Measurements from ENCODE around the gene CDC42EP5.
"Not testable (repeated sequence)": the region's sequence is repeated elsewhere in the genome, so short reads cannot be mapped to it uniquely, and the experiment has no call there.

The CDC42EP5 gene

GRCh38 chr19:54446349-54446748 is 26.7 kb downstream of the CDC42EP5 start:
- not testable (repeated sequence) for ATAC-seq

GRCh38 chr19:54444737-54445136 is 28.4 kb downstream of the CDC42EP5 start:
- ATAC-seq: no peak

GRCh38 chr19:54440641-54441040 is 32.5 kb downstream of the CDC42EP5 start:
- ATAC-seq: no peak

- peak; percentile 41 to 60 for ATAC-seq
Observed at GRCh38 chr19:54439174-54439851, 33.8 kb downstream of the CDC42EP5 start.

GRCh38 chr19:54436628-54437252 is 36.4 kb downstream of the CDC42EP5 start:
- no peak for ATAC-seq

GRCh38 chr19:54436031-54436523 is 37.0 kb downstream of the CDC42EP5 start:
- no peak for ATAC-seq

GRCh38 chr19:54435551-54436016 is 37.5 kb downstream of the CDC42EP5 start:
- ATAC-seq: no peak

GRCh38 chr19:54434873-54435214 is 38.3 kb downstream of the CDC42EP5 start:
- no peak for ATAC-seq

- no peak for ATAC-seq
Observed at GRCh38 chr19:54434112-54434872, 38.8 kb downstream of the CDC42EP5 start.

- no peak for ATAC-seq
Observed at GRCh38 chr19:54433697-54434096, 39.4 kb downstream of the CDC42EP5 start.

- no peak for ATAC-seq
Observed at GRCh38 chr19:54432144-54432738, 40.9 kb downstream of the CDC42EP5 start.

GRCh38 chr19:54431255-54431838 is 41.7 kb downstream of the CDC42EP5 start:
- no peak for ATAC-seq

- peak; percentile 65 to 72 for ATAC-seq
Observed at GRCh38 chr19:54430306-54431254, 42.5 kb downstream of the CDC42EP5 start.

- ATAC-seq: no peak
Observed at GRCh38 chr19:54429545-54430227, 43.4 kb downstream of the CDC42EP5 start.

- ATAC-seq: no peak
Observed at GRCh38 chr19:54429176-54429495, 44.0 kb downstream of the CDC42EP5 start.

GRCh38 chr19:54428323-54429175 is 44.5 kb downstream of the CDC42EP5 start:
- no peak for ATAC-seq

- no peak for ATAC-seq
Observed at GRCh38 chr19:54427586-54427985, 45.5 kb downstream of the CDC42EP5 start.

GRCh38 chr19:54426291-54426931 is 46.7 kb downstream of the CDC42EP5 start:
- no peak for ATAC-seq

- no peak for ATAC-seq
Observed at GRCh38 chr19:54425382-54425723, 47.7 kb downstream of the CDC42EP5 start.
